GM12873 (cell line): ENCODE results near the gene AGPAT3.

Source experiments
- CTCF ChIP-seq: IDR thresholded peaks from 2 replicates; pipeline ENCODE4 v1.5.1; 2012; ENCODE audit warnings: low read depth, mild to moderate bottlenecking, moderate library complexity, low read length, control low read depth; ENCODE audit not compliant: insufficient read depth; ENCODE audit errors: missing control alignments

The AGPAT3 gene

GRCh38 chr21:43890042-43890441, 25.0 kb downstream of the AGPAT3 start:
- no peak for TF ChIP-seq CTCF

DNA sequence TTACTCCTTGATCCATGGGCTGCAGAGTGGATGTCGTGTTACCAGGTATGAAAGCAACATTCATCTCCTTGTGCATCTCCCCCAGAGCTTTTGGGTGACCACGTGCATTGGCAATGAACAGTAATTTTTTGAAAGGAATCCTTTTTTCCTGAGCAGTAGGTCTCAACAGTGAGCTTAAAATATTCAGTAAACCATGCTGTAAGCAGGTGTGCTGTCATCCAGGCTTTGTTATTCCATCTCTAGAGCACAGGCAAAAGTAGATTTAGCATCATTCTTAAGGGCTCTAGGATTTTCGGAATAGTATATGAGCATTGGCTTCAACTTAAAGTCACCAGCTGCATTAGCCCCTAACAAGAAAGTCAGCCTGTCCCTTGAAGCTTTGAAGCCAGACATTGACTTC, 27.3 kb downstream of the AGPAT3 start:
- no peak for TF ChIP-seq CTCF

- TF ChIP-seq CTCF: no peak
Measured at GRCh38 chr21:43892984-43893535, 28.0 kb downstream of the AGPAT3 start.

DNA sequence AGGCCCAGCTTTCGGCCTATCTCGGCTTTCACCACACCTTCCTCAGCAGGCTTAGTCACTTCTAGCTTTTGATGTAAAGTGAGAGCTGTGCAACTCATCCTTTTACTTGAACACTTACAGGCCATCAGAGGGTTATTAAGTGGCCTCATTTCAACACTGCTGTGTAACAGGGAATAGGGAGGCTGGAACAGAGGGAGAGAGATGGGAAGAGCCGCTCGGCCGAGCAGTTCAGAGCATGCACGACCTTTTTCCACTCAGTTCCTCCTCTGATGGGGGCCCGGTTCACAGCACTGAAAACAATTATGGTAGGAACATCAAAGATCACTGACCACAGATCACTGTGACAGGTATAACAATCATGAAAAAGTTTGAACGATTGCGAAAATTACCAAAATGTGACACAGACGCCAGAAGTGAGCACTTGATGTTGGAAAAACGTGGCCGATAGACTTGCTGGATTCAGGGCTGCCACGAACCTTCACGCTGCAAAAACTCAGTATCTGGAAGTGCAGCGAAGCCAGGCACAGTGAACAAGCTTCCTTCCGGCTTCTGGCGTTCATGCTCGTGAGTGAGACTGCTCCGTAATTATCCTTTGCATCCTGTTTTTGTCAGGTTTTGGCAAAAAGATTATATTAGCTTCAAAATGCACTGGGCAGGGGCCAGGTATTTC, 28.6 kb downstream of the AGPAT3 start:
- TF ChIP-seq CTCF: no peak

GRCh38 chr21:43894206-43894577, 29.2 kb downstream of the AGPAT3 start:
- no peak for TF ChIP-seq CTCF

DNA sequence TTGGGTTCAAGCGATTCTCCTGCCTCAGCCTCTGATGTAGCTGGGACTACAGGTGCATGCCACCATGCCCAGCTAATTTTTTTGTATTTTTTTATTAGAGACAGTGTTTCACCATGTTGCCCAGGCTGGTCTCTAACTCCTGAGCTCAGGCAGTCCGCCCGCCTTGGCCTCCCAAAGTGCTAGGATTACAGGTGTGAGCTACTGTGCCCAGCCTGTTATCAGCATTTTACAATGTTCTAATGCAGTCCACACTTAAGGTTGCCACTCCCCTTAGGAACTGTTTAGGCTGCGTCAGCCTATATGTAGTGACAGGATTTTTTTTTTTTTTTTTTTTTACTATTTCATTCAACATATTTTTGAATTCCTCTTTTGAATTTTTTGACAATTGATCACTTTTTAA, 30.2 kb downstream of the AGPAT3 start:
- TF ChIP-seq CTCF: no peak

GRCh38 chr21:43899307-43900077, 34.5 kb downstream of the AGPAT3 start:
- no peak for TF ChIP-seq CTCF
